ENCODE measurements around the gene TACC3. TPM values are rescaled to one million over a fixed set of nuclear protein-coding genes. Genes with fewer than 3 reads are reported as not detected.

Gene TACC3
- total RNA-seq, 1 experiment from 2014 or later: 156 TPM

DNA sequence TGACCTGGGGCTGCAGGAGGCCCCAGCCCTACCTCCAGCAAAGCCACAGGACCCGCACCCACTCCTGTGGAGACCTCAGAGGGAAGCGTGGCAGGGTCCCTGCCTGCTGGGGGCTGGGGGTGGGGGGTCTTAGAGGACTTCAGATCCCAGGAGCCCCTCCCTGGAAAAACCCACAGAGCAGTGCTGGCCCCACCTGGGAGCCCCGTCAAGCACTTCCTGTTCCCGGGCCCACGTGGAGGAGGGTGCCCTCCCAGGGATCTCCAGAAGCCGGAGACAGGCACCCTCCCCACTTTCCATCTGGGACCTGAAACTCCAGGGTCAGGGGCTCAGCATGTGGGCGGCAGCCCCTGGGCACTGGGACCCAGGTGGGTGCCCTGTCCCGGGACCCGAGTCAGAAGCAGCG is 32.0 kb downstream of the TACC3 start:
- Mint-ChIP-seq H3K4me3 (no peak overlapping the region), H3K4me1 (peaks cover 4 to 17% of the 10 kb centered on the region in 2 experiments), H3K27ac (no peak overlapping the region), H3K36me3 (ENCODE audit: insufficient read depth in 1 of 3, low read depth in 3 of 3) (no peaks in the 10 kb centered on the region), H3K9me3 (no peaks in the 10 kb centered on the region), H3K27me3 (ENCODE audit: low read depth) (no peaks in the 10 kb centered on the region)
- H2AFZ ChIP-seq (ENCODE audit: low read length): no peak overlapping the region
- H3K9me3 ChIP-seq (ENCODE audit: control insufficient read depth, low read depth, low read length): no peaks in the 10 kb centered on the region
- H3K4me1 ChIP-seq (ENCODE audit: insufficient read depth, low read length): no peaks in the 10 kb centered on the region
- no peak overlapping the region for H3K4ac ChIP-seq (ENCODE audit: low read depth, low read length)
- H2BK20ac ChIP-seq (ENCODE audit: low read depth, low read length, poor library complexity, severe bottlenecking): no peak overlapping the region
- H3K56ac ChIP-seq (ENCODE audit: insufficient read length, low read depth, low read length): no peak overlapping the region
- no peak overlapping the region for H2BK120ac ChIP-seq (ENCODE audit: low read depth, low read length, poor library complexity, severe bottlenecking)
- H4K5ac ChIP-seq (ENCODE audit: insufficient read length, low read depth, low read length): no peak overlapping the region
- H3K23ac ChIP-seq (ENCODE audit: insufficient read length, low read depth, low read length): no peak overlapping the region
- H3K23me2 ChIP-seq (ENCODE audit: insufficient read length, low read depth, low read length, poor library complexity, severe bottlenecking): no peaks in the 10 kb centered on the region
- H3K79me2 ChIP-seq (ENCODE audit: insufficient read depth, low read length): no peaks in the 10 kb centered on the region
- TF ChIP-seq, protein P1, sequence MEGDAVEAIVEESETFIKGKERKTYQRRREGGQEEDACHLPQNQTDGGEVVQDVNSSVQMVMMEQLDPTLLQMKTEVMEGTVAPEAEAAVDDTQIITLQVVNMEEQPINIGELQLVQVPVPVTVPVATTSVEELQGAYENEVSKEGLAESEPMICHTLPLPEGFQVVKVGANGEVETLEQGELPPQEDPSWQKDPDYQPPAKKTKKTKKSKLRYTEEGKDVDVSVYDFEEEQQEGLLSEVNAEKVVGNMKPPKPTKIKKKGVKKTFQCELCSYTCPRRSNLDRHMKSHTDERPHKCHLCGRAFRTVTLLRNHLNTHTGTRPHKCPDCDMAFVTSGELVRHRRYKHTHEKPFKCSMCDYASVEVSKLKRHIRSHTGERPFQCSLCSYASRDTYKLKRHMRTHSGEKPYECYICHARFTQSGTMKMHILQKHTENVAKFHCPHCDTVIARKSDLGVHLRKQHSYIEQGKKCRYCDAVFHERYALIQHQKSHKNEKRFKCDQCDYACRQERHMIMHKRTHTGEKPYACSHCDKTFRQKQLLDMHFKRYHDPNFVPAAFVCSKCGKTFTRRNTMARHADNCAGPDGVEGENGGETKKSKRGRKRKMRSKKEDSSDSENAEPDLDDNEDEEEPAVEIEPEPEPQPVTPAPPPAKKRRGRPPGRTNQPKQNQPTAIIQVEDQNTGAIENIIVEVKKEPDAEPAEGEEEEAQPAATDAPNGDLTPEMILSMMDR (conservative IDR thresholded peaks at IDR 0.05): no peak
- H3T11ph ChIP-seq (ENCODE audit: low read length): no peak overlapping the region
- no peak overlapping the region for H4K8ac ChIP-seq (replicated peaks; ENCODE audit: insufficient read length, low read depth, low read length)
- H4K20me1 ChIP-seq (ENCODE audit: control insufficient read depth, insufficient read depth, insufficient read length): no peaks in the 10 kb centered on the region
- WGBS (ENCODE audit: extremely low coverage, insufficient read length, low lambda C conversion rate): no CpG with 5 or more reads among the region's 10 CpGs
- no peak overlapping the region for H2BK12ac ChIP-seq (ENCODE audit: insufficient read length, low read depth, low read length)
- H3K27me3 ChIP-seq (ENCODE audit: insufficient read depth, low read length): no peaks in the 10 kb centered on the region
- no peak overlapping the region for H3K27ac ChIP-seq (ENCODE audit: insufficient read length, low read depth, low read length)
- H2BK15ac ChIP-seq (ENCODE audit: low read depth, low read length): no peak overlapping the region
- no peak overlapping the region for H3K9ac ChIP-seq (ENCODE audit: extremely low read depth, insufficient read length, low read length)
- no peak overlapping the region for H2BK5ac ChIP-seq (ENCODE audit: insufficient read length, low read length)
- H3K18ac ChIP-seq (ENCODE audit: insufficient read length, low read depth, low read length): no peak overlapping the region
- no peaks in the 10 kb centered on the region for H3K79me1 ChIP-seq (ENCODE audit: insufficient read depth, low read depth, low read length, poor library complexity, severe bottlenecking)
- DNase-seq: no peak
- H2AK5ac ChIP-seq (ENCODE audit: insufficient read length, low read length): no peak overlapping the region
- no peak overlapping the region for H4K91ac ChIP-seq (ENCODE audit: insufficient read length, low read depth, low read length)
- H3K14ac ChIP-seq (ENCODE audit: insufficient read depth, low read length): no peak overlapping the region; the same call in 1 of the 2 replicates
- no peak overlapping the region for H3K4me2 ChIP-seq (ENCODE audit: insufficient read depth, insufficient read length, low read length)
